Measurements from ENCODE around the gene JARID2. TPM values are rescaled to one million over a fixed set of nuclear protein-coding genes. Genes with fewer than 3 reads are reported as not detected.

Gene JARID2
- total RNA-seq, 6 experiments from 2014 or later = 2.5 to 3.9 (median 3.0) TPM

DNA sequence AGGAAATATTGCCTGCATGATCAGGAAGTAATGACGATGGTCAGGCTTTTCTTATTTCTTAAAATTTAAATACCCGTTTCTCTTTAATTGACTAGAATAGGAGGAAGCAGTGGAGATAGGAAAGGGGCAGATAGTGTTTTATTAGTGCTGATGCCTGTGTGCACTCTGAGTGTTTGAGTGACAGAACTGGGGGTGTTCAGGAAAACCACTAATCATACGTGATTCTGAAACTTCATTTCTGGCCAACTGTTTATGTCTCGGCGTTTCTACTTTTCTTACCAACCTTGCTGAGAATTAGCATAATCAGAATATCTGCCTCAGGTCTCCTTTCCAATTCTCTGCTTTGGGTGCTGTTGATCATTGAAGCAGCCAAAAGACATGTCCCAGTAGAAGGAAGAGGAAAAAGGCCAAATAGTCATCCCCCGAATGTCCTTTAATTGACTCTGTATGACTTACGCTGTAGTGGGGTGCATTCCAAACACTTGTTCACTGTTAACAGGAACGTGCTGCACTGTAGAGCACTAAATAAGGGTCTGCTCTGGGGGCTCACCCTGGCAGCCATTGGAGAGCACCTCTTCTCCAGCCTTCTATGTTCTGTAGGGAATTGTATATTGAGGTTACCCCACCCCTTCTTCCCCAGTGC lies 152.9 kb downstream of the JARID2 start:
- Histone ChIP-seq H3K27ac (no peak overlapping the region), H3K9me3 (no peaks in the 10 kb centered on the region), H3K36me3 (no peaks in the 10 kb centered on the region), H3K27me3 (no peaks in the 10 kb centered on the region), H3K4me1 (peaks cover 0 to 38% (median 16%) of the 10 kb centered on the region in 4 donors), H3K4me3 (no peak overlapping the region)
- peak in 1 of 4 donors; percentile 4 for ATAC-seq
- 49% methylated on average over 8 of the region's 8 CpGs for WGBS (ENCODE audit: insufficient coverage, low coverage, low lambda C conversion rate, missing lambda C conversion rate)
- TF ChIP-seq POLR2A (IDR thresholded peaks at IDR 0.05) = no peak
- TF ChIP-seq, protein P1, sequence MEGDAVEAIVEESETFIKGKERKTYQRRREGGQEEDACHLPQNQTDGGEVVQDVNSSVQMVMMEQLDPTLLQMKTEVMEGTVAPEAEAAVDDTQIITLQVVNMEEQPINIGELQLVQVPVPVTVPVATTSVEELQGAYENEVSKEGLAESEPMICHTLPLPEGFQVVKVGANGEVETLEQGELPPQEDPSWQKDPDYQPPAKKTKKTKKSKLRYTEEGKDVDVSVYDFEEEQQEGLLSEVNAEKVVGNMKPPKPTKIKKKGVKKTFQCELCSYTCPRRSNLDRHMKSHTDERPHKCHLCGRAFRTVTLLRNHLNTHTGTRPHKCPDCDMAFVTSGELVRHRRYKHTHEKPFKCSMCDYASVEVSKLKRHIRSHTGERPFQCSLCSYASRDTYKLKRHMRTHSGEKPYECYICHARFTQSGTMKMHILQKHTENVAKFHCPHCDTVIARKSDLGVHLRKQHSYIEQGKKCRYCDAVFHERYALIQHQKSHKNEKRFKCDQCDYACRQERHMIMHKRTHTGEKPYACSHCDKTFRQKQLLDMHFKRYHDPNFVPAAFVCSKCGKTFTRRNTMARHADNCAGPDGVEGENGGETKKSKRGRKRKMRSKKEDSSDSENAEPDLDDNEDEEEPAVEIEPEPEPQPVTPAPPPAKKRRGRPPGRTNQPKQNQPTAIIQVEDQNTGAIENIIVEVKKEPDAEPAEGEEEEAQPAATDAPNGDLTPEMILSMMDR (IDR thresholded peaks at IDR 0.05) = no peak
- DNase-seq = no peak
- intact Hi-C loops (cut with DNase I) = no loop called here

DNA sequence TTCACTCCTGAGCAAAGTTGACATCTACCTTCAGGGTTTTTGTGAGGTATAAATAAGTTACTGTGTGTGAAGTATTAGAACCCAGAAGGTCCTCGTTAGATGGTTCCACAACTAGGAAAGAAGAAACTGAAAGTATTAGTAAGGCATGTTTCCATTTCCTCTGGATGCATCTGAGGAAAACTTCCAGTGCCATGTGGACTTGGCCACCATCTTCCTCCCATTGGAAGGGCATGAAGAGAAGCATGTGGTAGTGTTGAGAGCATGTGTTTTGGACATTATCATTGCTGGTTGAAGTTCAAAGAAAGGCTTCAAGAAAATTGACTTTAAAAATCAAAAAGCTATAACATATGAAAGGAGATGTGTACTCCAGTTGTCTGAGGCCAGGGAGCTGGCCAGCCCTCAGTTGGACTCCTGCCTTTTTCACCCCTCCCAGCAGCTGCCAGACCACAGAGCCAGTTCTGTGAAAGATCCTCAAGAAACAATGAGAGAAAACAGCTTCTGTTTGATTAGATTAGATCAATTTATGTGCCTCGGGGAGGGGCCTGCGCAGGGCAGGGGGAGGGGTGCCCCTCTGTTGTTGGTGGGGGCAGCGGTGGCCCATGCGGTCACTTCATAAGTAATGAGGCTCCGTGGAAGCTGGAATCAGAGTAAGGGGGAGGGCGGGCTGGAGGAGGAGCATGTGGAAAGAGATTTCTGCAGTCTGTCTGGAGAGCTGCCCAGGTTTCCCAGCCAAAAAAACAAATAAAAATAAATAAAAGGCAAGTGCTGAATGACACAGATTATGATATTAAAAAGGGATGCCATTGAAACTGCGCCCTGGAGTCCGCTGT lies 154.0 kb downstream of the JARID2 start:
- H3K27ac ChIP-seq = peak overlapping the region in 2 of 3 donors; percentile 12 to 14
- intact Hi-C loops (cut with DNase I) = no loop called here
- TF ChIP-seq POLR2A (IDR thresholded peaks at IDR 0.05) = no peak
- TF ChIP-seq, protein P1 (IDR thresholded peaks at IDR 0.05) = no peak
- H3K4me3 ChIP-seq = peak overlapping the region; percentile 8 to 30 (median 14)
- H3K36me3 ChIP-seq = no peaks in the 10 kb centered on the region
- H3K9me3 ChIP-seq = no peaks in the 10 kb centered on the region
- H3K27me3 ChIP-seq = no peaks in the 10 kb centered on the region
- ATAC-seq (peak; percentile 77 to 84 (median 80)), DNase-seq (peak; percentile 71 to 79 (median 78))
- H3K4me1 ChIP-seq = peaks cover 0 to 41% (median 16%) of the 10 kb centered on the region in 4 donors
- WGBS (ENCODE audit: insufficient coverage, low coverage, low lambda C conversion rate, missing lambda C conversion rate) = 6% methylated on average over 9 of the region's 9 CpGs

DNA sequence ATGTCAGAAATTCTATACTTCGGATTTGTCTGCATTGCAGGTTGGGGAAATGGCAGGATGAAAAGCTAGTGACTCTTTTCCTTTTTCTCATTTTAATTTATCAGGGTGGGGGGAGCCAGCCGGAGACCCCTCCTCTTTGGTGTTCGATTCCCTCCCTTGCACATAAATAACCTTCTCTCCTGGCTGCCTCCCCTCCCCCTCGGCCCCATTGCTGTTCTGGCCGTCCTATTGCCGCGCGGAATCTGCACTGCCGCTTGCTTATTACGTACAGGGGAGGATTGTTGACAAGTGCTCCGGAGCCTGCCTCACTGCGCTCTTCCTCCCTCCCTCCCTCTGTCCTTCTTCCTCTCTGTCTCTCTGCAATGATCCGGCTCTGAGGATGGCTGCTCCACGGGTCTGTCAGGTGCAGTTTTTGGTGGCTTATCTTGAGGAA lies 154.7 kb downstream of the JARID2 start:
- peak; percentile 48 to 77 (median 62) for DNase-seq
- H3K4me3 ChIP-seq = peak overlapping the region; percentile 8 to 30 (median 14)
- 3% methylated on average over 14 of the region's 14 CpGs for WGBS (ENCODE audit: insufficient coverage, low coverage, low lambda C conversion rate, missing lambda C conversion rate)
- peaks cover 0 to 38% (median 15%) of the 10 kb centered on the region in 4 donors for H3K4me1 ChIP-seq
- intact Hi-C loops (cut with DNase I) = no loop called here
- peak overlapping the region in 1 of 3 donors; percentile 14 for H3K27ac ChIP-seq
- no peaks in the 10 kb centered on the region for H3K27me3 ChIP-seq
- TF ChIP-seq, protein P1 (IDR thresholded peaks at IDR 0.05) = no peak
- no peak for TF ChIP-seq POLR2A (IDR thresholded peaks at IDR 0.05)
- H3K36me3 ChIP-seq = no peaks in the 10 kb centered on the region
- ATAC-seq = peak; percentile 51 to 66 (median 62)
- no peaks in the 10 kb centered on the region for H3K9me3 ChIP-seq

DNA sequence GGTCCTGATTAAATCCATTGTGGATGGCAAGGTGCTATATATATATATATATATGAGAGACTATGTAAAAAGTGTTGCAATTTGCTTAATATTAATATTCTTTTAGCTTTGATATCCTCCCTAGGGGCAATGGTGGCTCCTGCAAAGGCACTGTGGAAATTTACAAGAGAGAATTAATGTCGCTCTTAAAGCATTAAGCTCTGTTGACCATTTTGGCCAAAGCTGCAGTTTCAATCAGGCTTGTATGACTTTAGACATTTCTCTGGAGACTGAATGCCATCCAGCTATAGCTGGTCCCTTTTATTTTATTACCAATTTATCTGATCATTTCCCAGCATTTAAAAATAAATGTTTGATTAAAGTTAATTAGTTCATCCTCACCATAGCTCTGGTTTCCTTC lies 155.3 kb downstream of the JARID2 start:
- Histone ChIP-seq H3K27me3 (no peaks in the 10 kb centered on the region), H3K4me3 (no peak overlapping the region), H3K36me3 (no peaks in the 10 kb centered on the region), H3K9me3 (no peaks in the 10 kb centered on the region), H3K4me1 (peaks cover 0 to 32% (median 12%) of the 10 kb centered on the region in 4 donors), H3K27ac (no peak overlapping the region)
- WGBS (ENCODE audit: insufficient coverage, low coverage, low lambda C conversion rate, missing lambda C conversion rate) = 100% methylated on average over 1 of the region's 1 CpG
- TF ChIP-seq POLR2A (IDR thresholded peaks at IDR 0.05) = no peak
- TF ChIP-seq, protein P1 (IDR thresholded peaks at IDR 0.05) = no peak
- intact Hi-C loops (cut with DNase I) = no loop called here
- no peak for DNase-seq
- ATAC-seq = no peak
